GM19099 (cell line): Measurements from ENCODE around the gene APOO.

Experiments
- POLR2A ChIP-seq: IDR thresholded peaks from 3 replicates; pipeline ENCODE4 v1.6.1; 2011; ENCODE audit warnings: low read depth; ENCODE audit not compliant: insufficient read length; ENCODE audit errors: extremely low read depth

APOO gene

GRCh38 chrX:23919706-23920320 lies 12.1 kb upstream of the APOO start:
- no peak for TF ChIP-seq POLR2A

- no peak for TF ChIP-seq POLR2A
Observed at GRCh38 chrX:23919148-23919547, 11.4 kb upstream of the APOO start.

- no peak for TF ChIP-seq POLR2A
Observed at GRCh38 chrX:23911126-23911835, 3.5 kb upstream of the APOO start.

GRCh38 chrX:23908219-23909004 lies 674 bp upstream of the APOO start:
- no peak for TF ChIP-seq POLR2A

GRCh38 chrX:23907111-23907497 lies 634 bp downstream of the APOO start:
- TF ChIP-seq POLR2A: no peak

GRCh38 chrX:23904096-23904495 lies 3.6 kb downstream of the APOO start:
- no peak for TF ChIP-seq POLR2A

GRCh38 chrX:23902419-23902818 lies 5.3 kb downstream of the APOO start:
- TF ChIP-seq POLR2A: no peak

- TF ChIP-seq POLR2A: no peak
Observed at GRCh38 chrX:23901805-23902204, 5.9 kb downstream of the APOO start.

GRCh38 chrX:23901060-23901459 lies 6.7 kb downstream of the APOO start:
- TF ChIP-seq POLR2A: no peak

GRCh38 chrX:23900220-23900797 lies 7.4 kb downstream of the APOO start:
- no peak for TF ChIP-seq POLR2A

GRCh38 chrX:23898412-23898959 lies 9.3 kb downstream of the APOO start:
- no peak for TF ChIP-seq POLR2A

- no peak for TF ChIP-seq POLR2A
Observed at GRCh38 chrX:23896981-23897380, 10.8 kb downstream of the APOO start.

- no peak for TF ChIP-seq POLR2A
Observed at GRCh38 chrX:23890933-23891332, 16.8 kb downstream of the APOO start.

GRCh38 chrX:23888887-23889501 lies 18.7 kb downstream of the APOO start:
- no peak for TF ChIP-seq POLR2A

GRCh38 chrX:23887918-23888317 lies 19.8 kb downstream of the APOO start:
- no peak for TF ChIP-seq POLR2A

GRCh38 chrX:23887451-23887850 lies 20.3 kb downstream of the APOO start:
- TF ChIP-seq POLR2A: no peak

GRCh38 chrX:23885803-23886202 lies 21.9 kb downstream of the APOO start:
- no peak for TF ChIP-seq POLR2A
